Measurements from ENCODE around the gene TBC1D30.

The TBC1D30 gene

DNA sequence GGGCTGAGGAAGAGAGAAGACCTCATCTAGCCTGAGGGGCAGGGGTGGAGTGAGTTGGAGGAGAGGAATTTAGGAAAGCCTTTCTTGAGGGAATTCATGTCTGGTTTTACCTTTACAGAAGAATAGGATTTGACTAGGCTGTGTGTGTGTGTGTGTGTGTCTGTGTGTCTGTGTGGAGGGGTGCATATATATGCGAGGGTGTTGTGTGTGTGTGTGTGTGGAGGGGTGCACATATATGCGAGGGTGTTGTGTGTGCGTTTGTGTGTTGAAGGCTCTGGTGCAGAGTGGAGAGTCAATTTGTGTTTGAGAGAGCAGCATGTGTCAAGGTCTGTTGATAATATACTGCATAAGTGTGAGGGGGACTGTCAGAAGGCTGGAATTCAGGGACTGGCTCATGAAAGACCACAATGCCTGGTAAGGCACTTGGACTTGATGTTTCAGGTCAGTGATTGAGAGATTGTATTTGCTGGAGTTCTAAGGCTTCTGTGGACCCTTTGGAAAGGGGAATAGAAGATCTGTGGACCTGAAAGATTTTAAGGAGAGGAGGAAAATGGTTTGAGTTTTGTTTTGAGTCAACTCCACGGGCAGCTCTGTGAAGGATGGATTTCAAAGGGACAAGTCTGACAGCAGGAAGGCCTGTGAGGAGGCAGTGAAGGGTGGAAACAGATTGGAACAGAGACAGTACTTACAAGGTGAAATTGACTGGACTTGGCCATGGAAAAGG, 34.6 kb downstream of the TBC1D30 start:
- no peak for DNase-seq (ENCODE audit: low read depth in 2 of 2)

DNA sequence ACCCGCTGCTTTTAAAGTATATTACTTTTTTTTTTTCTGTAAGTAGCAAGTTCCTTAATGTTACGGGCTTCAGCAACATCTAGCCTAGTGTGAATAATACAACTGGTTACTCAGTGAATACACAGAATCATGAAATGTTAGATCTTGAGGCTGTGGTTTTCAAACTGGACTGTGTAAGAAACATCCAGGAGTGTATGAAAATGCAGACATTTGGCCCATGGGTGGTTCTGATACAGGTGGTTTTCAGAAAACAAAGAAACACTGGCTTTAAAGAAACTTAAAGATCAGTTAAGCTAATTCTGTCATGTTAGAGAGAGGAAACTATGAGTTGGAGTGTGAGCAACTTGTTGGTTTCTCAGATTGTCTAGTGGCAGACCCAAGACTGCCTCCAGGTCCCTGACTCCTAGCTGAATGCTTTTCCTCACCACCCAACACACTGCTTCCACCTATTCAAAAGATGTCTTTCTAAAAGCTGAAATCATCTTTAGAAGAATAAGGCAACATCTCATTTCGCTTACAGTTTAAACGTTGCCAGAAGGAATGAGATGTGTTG, 36.1 kb downstream of the TBC1D30 start:
- DNase-seq (ENCODE audit: low read depth in 2 of 2): no peak

DNA sequence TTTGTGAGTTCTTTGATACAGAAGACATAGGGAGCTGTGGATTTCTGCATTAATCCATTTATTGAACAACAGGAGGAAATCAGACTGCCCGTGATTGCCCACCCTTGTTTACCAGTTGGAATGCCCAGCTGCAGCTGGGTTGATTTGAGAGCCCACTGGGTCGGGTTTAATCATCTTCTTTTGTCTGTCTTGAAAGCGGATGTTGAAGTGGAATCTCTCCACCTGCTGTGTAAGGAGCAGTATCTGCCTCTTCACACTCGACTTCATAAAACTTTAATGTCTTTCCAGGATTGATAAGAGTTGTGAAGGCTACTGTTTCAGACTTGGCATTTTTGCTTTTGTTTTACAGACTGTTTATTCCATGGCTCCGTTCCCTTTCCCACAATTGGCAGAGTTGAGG, 39.9 kb downstream of the TBC1D30 start:
- DNase-seq (ENCODE audit: low read depth in 2 of 2): no peak

DNA sequence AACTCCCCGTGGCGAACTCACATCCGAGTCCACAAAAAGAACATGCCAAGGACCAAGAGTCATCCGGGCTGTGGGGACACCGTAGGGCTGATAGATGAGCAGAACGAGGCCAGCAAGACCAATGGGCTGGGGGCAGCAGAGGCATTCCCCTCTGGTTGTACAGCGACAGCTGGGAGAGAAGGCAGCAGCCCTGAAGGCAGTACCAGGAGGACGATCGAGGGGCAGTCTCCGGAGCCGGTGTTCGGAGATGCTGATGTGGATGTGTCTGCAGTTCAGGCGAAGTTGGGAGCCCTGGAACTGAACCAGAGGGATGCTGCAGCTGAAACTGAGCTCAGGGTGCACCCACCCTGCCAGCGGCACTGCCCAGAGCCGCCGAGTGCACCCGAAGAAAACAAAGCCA, 50.7 kb downstream of the TBC1D30 start:
- DNase-seq (ENCODE audit: low read depth in 2 of 2): no peak

DNA sequence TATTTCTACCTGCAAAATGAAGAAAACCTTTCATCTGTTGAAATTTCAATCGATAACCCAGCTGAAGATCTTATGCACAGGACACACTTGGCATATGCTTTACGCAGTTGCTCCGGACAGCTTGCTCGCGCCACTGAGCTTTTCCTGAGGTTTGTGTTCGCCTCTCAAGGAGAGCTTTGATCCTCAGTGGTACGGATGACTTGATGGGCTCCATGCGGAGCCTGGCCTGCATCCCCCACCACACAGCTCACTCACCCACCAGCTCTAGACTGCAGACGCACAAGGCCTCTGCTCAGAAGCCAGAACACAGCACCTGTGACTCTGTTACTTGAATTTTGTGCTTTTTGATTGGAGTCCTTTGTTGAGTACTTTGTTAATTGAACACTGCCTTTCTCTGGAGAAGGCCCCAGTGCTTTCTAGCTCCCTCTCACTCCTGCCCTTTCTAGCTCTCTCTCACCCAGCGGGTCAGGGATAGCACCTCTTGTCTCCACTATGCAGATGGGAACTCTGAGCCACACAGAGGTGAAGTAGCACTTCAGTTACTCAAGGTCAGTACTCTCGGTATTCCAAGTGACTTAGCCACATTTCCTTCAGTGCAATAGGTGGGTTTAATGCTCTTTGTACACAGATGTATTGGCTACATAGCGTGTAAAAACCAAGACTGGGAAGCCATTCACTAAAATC, 52.1 kb downstream of the TBC1D30 start:
- no peak for DNase-seq (ENCODE audit: low read depth in 2 of 2)

DNA sequence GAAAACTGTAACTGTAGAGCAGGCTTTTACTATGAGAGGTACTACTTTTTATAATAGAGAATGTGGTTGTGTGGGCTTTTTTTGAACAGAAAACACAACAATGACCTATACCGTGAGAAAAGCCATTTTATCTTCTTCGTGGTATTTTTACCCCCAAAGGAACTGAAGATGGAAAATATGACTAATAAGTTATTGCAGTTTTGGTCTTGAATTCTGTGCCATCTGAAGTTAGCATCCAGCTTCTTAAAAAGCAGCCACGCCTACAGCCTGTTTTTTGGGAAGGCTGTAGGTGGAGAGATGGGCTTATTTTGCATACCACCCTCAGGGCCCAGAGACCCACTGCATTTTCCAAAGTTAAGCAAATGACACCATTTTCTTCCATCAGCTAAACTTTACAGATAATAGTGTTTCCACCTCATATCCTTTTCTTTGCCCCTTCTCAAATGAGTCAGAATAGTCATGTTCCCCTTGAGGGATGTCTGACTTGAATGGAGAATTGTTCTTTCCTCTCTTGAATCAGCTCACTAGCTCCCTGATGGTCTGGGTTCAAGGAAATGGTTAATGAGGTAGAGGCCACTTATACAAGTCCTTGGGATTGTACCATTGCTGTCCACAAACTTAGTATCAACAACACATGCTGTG, 53.0 kb downstream of the TBC1D30 start:
- no peak for DNase-seq (ENCODE audit: low read depth in 2 of 2)

DNA sequence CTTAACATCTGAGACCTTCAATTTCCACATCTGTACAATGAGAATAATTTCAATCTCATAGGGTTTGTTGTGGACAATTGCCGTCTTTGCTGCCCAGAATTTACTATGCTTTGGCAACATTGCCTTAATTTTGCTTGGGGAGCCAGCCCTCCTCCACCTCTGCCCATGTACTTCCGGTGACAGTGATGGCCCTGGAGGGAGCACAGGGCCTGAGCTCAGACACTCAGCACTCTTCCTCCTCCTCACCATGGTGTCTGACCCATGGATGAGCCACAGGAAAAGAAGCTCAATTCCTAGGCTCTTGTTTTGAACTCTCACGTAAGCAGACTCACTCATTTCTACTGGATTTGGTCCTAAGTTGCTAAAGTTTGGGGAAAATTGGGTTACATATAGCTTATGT, 58.2 kb downstream of the TBC1D30 start:
- no peak for DNase-seq (ENCODE audit: low read depth in 2 of 2)

DNA sequence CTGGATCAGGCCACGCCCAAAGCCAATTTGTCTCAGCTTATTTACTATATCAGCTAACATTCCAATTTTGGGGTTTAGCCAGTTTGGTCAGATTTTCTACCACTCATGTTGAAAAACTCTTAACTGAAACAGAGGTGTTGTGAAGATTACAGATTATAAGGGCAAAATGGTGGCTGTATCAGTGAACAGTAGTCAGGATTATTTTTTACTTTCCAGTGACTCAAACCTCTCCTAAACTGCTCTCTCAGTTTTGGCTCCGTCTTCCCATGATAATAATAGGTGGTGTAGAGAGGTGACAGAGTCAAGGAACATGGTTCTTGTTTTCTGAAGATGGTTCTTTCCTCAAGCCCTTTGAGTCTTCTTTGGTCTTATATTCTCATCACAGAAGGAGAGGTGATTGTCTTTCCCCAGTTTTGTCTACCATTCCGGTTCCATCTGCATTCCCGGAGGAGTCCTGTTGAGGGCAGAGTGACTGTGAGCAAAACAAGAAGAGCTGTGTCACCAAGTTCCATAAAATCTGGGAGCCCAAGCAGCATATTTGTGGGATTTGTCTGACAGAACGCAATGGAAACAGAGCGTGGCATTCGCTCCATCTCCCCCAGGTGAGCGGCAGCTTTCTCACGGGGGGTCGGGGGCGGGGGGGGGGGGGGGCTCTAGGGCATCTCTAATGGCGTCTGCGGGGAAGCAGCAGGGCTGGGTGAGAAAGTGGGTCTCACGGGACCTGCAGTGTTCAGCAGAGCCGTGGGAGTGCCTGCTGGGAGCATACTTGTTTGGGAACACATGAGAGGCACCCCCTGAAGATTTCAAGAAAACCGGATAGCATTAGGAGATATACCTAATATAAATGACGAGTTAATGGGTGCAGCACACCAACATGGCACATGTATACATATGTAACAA, 59.1 kb downstream of the TBC1D30 start:
- DNase-seq (ENCODE audit: low read depth in 2 of 2): no peak

DNA sequence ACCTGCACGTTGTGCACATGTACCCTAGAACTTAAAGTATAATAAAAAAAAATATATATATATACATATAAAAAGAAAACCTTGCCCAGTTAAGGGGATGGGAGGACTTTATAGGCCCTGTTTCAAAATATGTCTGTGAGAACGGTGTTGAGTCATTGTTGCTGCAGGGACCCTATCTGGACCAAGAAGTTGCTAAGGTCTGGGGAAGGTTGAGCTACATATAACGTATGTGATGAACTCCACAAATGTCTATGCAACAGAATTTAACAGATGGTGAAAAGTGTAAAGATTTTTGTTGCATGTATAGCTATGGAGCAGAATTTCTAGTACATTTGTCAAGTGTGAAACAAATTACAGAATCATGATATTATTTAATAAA, 59.7 kb downstream of the TBC1D30 start:
- no peak for DNase-seq (ENCODE audit: low read depth in 2 of 2)

DNA sequence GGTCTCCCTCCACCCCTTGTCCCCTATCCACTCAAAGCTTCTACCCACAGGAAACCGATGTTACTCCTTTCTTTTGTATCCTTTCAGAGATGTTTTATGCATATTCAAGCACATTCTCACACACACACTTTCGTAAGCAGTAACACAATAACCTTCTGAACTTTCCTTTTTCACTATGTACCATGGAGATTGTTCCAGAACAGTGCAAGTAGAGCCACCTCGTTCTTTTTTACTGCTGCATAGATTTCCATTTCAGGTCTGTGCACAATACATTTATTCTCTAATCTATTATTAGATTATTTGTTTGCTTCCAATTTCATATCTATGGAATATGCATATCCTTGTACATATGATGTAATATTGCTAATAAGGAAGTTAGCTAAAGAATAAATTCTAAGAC, 60.3 kb downstream of the TBC1D30 start:
- no peak for DNase-seq (ENCODE audit: low read depth in 2 of 2)

DNA sequence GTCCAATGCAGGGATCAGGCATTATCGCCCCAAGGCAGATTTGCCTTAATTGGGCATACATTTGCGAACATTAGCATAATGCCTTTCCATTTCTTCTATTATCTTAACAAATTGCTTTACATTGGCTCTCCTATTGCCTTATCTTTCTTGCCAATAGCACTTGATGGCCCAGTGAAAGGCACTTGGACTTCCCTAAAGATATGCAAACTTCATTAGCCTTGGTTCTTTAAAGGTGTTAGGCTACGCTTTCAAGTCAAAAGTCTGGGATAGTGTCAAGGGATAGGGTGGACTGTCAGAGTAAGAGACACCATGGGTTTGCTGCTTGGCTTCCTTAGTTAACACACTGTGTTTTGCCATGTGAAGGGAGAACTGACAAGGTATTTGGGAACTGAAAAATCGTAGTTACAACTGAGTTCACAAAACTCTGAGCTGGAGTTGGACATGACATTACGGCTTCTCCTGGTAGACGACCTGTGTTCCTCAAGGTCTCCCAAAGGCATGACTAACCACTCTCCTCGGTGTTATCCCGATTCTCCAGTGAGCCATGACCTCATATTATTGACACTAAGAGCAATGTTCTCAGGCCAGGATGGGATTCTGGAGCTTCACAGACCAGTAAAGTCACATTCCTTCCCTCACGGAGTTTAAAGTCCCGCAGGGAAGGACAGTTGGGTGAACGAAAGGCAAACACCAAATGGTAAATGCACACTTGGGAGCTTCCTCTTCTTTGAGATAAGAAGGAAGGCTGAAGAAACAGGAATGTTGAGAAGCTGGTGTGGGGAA, 65.2 kb downstream of the TBC1D30 start:
- DNase-seq (ENCODE audit: low read depth in 2 of 2): no peak

DNA sequence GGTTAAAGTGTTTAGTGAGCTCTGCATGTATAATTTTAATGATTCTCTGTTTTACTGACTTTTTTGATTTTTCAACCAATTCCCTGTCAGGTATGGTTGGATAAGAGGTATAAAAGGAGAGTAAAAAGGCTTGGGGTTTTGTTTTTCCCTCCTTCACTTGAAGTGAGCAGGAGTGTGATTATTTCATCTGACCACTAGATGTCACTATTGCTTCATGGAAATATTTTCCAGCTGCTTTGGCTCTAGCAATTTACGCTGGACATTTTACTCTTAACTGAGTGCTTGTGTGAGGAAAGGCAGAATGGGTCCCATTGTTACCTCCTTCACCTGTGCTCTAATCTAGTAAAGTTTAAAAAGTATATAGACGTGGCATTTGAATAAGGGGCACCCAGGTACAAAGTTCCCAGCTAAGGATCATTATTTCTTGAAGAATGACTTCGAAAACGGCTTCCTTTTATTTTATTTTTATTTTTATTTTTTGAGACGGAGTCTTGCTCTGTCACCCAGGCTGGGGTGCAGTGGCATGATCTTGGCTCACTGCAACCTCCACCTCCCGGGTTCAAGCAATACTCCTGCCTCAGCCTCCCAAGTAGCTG, 66.5 kb downstream of the TBC1D30 start:
- no peak for DNase-seq (ENCODE audit: low read depth in 2 of 2)

DNA sequence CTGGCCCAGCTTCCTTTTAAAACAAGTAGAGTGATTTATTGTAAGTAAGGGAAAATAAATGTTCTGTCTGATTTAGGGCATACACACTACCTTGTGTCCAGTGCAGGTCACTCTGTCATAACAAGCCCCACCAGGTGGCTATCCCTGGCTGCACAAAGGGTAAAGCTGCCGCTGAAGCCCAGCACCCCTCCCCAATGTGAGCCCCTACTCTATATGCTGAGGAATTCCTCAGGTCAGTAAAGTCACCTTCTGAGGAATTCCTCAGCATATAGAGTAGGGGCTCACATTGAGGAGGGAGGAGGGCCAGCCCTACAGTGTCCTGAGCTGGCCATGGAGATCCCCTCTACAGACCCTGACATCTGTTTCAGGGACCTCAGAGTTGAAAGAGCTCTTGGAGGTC, 67.2 kb downstream of the TBC1D30 start:
- no peak for DNase-seq (ENCODE audit: low read depth in 2 of 2)

DNA sequence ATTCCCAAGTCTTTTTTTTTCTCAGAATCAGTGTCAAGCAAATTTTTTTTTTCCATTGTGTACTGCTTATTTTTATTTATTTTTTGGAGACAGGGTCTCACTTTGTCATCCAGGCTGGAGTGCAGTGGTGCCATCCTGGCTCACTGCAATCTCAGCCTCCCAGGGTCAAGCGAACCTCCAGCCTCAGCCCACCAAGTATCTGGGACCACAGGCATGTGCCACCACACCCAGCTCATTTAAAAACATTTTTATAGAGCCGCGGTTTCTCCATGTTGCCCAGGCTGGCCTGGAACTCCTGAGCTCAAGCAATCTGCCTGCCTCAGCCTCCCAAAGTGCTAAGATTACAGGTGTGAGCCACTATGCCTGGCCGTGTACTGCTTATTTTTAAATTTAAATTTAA, 68.1 kb downstream of the TBC1D30 start:
- DNase-seq (ENCODE audit: low read depth in 2 of 2): no peak

DNA sequence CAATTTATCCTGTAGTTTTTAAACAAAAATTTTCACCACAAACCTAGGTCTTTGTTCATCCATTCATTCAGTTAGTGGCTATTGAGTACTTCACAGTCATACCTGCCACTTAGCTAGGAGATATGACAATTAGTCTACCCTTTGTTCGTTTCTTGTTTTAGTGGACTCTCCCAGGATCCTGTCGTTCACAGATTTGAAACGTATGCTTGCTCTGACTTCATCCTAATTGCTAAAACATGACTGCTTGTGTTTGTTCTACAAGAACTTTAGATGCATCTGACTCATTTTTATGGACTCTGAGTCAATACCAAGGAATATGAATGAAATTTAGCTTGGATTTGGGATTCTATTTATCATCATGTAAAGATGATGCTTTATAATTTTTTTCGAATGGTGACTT, 69.5 kb downstream of the TBC1D30 start:
- DNase-seq (ENCODE audit: low read depth in 2 of 2): no peak

DNA sequence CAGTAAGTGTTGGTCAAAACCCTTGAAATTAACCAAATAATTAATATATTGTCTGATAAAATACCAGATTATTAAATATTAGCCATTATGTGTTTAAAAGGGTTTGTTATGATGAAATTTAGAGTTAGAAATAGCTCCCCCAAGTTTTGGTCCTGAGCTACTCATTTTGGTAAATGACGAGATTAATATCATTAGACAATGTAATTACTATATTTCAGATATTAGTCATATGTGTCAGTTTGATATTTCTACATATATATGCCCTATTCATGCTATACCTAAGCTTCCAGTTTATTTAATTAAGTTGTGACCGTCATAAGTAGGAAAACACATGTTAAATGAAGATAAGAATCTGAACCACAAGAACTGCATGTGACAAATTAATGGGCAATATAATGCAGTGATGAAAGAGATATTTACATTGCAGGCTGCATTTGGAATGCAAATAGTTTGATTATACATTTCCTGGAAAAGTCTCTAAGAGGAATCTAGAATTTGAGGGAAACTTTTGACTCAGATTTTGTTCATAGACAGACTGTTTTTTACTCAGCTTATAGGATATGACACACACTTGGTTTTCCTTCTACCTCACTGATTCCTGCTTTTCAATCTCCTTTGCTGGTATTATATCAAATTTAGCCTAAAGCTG, 70.5 kb downstream of the TBC1D30 start:
- no peak for DNase-seq (ENCODE audit: low read depth in 2 of 2)

DNA sequence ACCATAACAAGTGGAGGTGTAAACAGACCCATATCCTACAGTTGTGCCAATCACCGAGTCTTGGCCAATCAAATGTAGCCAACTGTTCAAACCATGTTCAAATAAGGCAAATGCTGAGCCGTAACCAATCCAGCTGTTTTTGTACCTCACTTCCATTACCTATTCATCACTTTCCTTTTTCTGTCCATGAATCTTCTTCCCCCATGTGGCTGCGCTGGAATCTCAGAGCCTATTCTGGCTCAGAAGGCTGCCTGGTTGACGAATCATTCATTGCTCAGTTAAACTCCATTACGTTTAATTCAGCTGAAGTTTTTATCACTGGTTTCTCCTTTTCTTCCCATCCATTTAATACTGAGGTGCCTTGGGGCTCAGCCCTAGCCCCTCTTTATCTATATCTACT, 71.1 kb downstream of the TBC1D30 start:
- no peak for DNase-seq (ENCODE audit: low read depth in 2 of 2)

DNA sequence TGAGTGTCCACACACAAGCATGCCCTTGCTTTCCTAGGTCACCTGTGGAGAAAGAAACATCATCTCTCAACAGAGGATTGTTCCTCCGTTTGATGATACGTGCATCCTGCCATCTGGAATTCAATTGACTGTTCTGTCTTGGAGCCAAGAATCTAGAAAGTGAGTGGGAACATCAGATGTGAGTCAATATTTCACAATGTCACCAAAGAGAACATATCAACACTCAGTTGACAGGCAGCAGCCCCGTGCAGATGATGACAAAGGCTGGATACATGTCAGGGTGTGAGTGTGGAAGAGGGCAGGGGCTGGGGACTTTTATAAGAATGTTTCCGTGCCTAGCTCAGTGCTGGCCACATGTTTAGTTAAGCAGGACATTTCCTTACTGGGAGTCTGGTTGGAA, 76.1 kb downstream of the TBC1D30 start:
- no peak for DNase-seq (ENCODE audit: low read depth in 2 of 2)

DNA sequence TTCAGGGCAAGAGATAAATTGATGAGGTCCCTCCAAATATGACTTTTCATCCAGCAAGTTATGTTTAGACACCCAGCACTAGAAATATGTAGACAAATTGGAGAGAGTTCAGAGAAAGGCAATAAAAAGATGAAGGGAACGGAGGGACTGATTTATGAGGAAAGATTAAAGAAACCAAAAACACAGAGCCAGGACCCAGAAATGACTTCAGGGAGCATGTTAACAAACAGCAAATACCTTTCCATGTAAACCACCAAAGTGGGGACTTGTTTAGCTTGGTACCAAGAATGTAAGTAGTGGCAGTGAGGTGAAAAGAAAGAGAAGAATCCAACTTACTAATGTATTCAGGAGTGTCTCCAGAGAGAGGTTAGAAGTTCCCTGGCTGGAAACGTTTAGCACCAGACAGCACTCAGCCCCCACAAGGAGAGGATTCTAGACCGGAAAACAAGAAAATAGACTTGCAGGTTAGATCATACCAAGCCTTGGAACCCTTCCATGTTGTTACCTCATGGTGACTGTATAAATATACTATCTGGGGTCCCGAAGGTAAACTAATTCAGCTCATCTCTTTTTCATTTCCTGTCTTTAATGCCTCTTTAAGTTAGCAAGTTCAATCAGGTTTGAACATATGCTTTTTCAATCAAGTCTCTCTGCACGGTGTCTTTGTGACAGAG, 79.2 kb downstream of the TBC1D30 start:
- DNase-seq (ENCODE audit: low read depth in 2 of 2): no peak

DNA sequence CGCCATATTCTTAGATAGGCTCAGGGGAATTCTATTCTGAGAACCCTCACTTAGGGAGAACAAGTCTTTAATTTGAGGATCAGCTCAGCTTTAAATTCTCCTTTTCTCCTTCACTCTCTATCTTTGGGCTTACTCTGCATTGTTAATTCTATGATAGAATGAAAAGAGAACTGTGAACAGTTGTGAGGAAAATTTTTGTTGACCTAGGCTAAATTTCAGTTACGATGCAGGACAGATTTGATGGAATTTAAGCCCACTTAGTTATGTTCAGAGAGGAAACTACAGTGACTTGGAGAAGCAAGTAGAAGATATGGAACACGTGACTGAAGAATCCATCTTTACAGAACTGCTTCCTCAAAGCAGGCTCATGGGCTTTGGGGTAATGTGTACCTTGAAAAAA, 82.7 kb downstream of the TBC1D30 start:
- no peak for DNase-seq (ENCODE audit: low read depth in 2 of 2)
